PFSK-1 (cell line): ENCODE data around the gene SIKE1.

ENCODE experiments used
- FOXP2 ChIP-seq: optimal IDR thresholded peaks from 2 replicates; pipeline ENCODE3; 2011; ENCODE audit warnings: borderline replicate concordance, control low read depth, inconsistent platforms; ENCODE audit not compliant: insufficient read depth; ENCODE audit errors: extremely low read length, extremely low read depth
- POLR2AphosphoS5 ChIP-seq: IDR thresholded peaks from 2 replicates; pipeline ENCODE4 v1.6.1; 2012; ENCODE audit warnings: low read depth, mild to moderate bottlenecking, control low read depth, low read length, moderate library complexity
- REST ChIP-seq, 2 experiments: IDR thresholded peaks; 2 replicates each; pipeline versions ENCODE4 v1.6.1 to v1.8.0; 2011 to 2012; ENCODE audit warnings: low read depth in 2 of 2, low read length in 2 of 2, control low read depth in 1 of 2, inconsistent platforms in 1 of 2, mild to moderate bottlenecking in 1 of 2, moderate library complexity in 1 of 2; ENCODE audit not compliant: insufficient read depth in 1 of 2
- SIN3A ChIP-seq: IDR thresholded peaks from 2 replicates; pipeline ENCODE4 v1.6.1; 2012; ENCODE audit warnings: mild to moderate bottlenecking, low read length, moderate library complexity, borderline replicate concordance; ENCODE audit not compliant: insufficient read depth
- TAF1 ChIP-seq: IDR thresholded peaks from 2 replicates; pipeline ENCODE4 v1.6.1; 2012; ENCODE audit warnings: low read length, control low read depth, borderline replicate concordance; ENCODE audit not compliant: insufficient read depth

Gene SIKE1

GRCh38 chr1:114756949-114757454, 23.5 kb downstream of the SIKE1 start:
- TF ChIP-seq FOXP2 (no peak), POLR2AphosphoS5 (no peak; the same call in 1 of the 2 replicates), REST (IDR thresholded peaks at IDR 0.05; ENCODE audit: insufficient read depth in 1 of 2, low read depth in 2 of 2, low read length in 2 of 2) (no peak), TAF1 (no peak)

GRCh38 chr1:114756009-114756892, 24.2 kb downstream of the SIKE1 start:
- TF ChIP-seq POLR2AphosphoS5 (no peak), REST (IDR thresholded peaks at IDR 0.05; ENCODE audit: insufficient read depth in 1 of 2, low read depth in 2 of 2, low read length in 2 of 2) (no peak), SIN3A (no peak), TAF1 (no peak), FOXP2 (no peak)

GRCh38 chr1:114755006-114755931, 25.2 kb downstream of the SIKE1 start:
- TF ChIP-seq SIN3A (no peak), REST (IDR thresholded peaks at IDR 0.05; ENCODE audit: insufficient read depth in 1 of 2, low read depth in 2 of 2, low read length in 2 of 2) (no peak), POLR2AphosphoS5 (no peak), FOXP2 (no peak), TAF1 (no peak)

- TF ChIP-seq SIN3A (no peak), FOXP2 (no peak)
Measured at GRCh38 chr1:114753143-114753542, 27.3 kb downstream of the SIKE1 start.

GRCh38 chr1:114750780-114751179, 29.7 kb downstream of the SIKE1 start:
- TF ChIP-seq REST (IDR thresholded peaks at IDR 0.05; ENCODE audit: insufficient read depth in 1 of 2, low read depth in 2 of 2, low read length in 2 of 2) (no peak), FOXP2 (no peak), SIN3A (no peak), POLR2AphosphoS5 (no peak), TAF1 (no peak)
